ENCODE measurements around the gene PLXNA2. TPM values are rescaled to one million over a fixed set of nuclear protein-coding genes. Genes with fewer than 3 reads are reported as not detected.

PLXNA2 gene
- total RNA-seq, 4 donors from 2014 or later = 19.8 to 41.6 (median 27.9) TPM

- no peaks in the 10 kb centered on the region for H3K27me3 ChIP-seq
- no peaks in the 10 kb centered on the region for H3K9me3 ChIP-seq
- H3K36me3 ChIP-seq = no peaks in the 10 kb centered on the region
- DNase-seq (ENCODE audit: extremely low spot score) = no peak
- WGBS = 81% methylated on average over 7 of the region's 7 CpGs
- H3K27ac ChIP-seq (replicated peaks in 1 of 4) = peak overlapping the region in 1 of 4 donors; percentile 33
- intact Hi-C loops (cut with DNase I) = no loop called here
- H3K4me1 ChIP-seq = peaks cover 0 to 20% (median 4%) of the 10 kb centered on the region in 4 donors
- TF ChIP-seq EP300 (IDR thresholded peaks at IDR 0.05) = no peak
- no peak for TF ChIP-seq CTCF (IDR thresholded peaks at IDR 0.05)
- no peak for TF ChIP-seq POLR2AphosphoS5 (IDR thresholded peaks at IDR 0.05)
- TF ChIP-seq POLR2A (IDR thresholded peaks at IDR 0.05; ENCODE audit: low read depth) = no peak
- no peak overlapping the region for H3K4me3 ChIP-seq
Observed at GRCh38 chr1:208252836-208253576, 8.8 kb upstream of the PLXNA2 start.

DNA sequence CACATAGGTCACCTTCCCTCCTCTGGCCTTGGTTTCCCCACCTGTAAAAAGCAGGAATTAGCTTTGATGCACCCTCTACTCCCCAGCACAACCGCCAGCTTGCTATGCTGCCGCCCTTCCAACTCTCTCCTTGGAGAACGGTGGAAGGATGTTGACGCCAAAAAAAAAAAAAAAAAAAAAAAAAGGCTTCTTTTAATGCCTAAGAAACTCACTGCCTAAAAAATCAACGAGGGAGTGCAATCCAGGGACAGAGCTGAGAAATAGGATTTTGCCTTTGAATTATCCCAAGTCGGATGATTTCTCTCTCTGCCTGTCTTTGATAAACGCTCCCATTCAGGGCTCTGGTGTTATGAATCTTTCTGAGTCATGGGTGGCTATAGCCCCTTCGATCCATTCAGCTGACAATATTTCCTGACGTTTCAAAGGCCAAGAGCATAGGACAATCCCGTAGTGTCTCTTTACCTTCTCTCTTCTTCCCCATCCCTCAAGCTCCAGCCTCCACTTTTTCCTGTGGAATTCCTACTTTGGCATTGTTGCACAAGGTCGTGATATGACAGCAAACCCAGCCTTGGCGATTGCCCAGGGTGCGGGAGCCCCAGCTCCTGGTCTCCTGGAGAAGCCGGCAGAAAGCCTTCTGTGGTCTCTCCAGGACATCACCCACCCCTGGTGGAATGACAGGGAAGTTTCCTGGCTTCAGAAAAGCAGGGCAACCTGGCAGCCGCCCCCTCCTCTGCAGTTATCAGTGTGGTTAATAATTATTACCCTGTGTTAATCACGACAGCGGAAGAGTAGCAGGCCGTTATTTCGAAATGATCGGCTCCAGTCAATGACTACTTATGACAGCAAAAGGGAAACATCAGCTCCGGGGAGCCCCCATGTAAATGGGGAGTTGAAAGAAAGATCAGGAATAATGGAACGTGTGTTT lies 8.0 kb upstream of the PLXNA2 start:
- no peaks in the 10 kb centered on the region for H3K27me3 ChIP-seq
- peaks cover 0 to 20% (median 4%) of the 10 kb centered on the region in 4 donors for H3K4me1 ChIP-seq
- TF ChIP-seq POLR2A (IDR thresholded peaks at IDR 0.05; ENCODE audit: low read depth) = no peak
- peak in 1 of 3 experiments; percentile 55 for TF ChIP-seq CTCF (IDR thresholded peaks at IDR 0.05)
- TF ChIP-seq EP300 (IDR thresholded peaks at IDR 0.05) = no peak
- no peak for TF ChIP-seq POLR2AphosphoS5 (IDR thresholded peaks at IDR 0.05)
- H3K27ac ChIP-seq (replicated peaks in 1 of 4) = peak overlapping the region in 1 of 4 donors; percentile 33
- intact Hi-C loops (cut with DNase I) = no loop called here
- H3K9me3 ChIP-seq = no peaks in the 10 kb centered on the region
- no peak for DNase-seq (ENCODE audit: extremely low spot score)
- H3K4me3 ChIP-seq = no peak overlapping the region
- 70% methylated on average over 22 of the region's 22 CpGs for WGBS
- H3K36me3 ChIP-seq = no peaks in the 10 kb centered on the region

DNA sequence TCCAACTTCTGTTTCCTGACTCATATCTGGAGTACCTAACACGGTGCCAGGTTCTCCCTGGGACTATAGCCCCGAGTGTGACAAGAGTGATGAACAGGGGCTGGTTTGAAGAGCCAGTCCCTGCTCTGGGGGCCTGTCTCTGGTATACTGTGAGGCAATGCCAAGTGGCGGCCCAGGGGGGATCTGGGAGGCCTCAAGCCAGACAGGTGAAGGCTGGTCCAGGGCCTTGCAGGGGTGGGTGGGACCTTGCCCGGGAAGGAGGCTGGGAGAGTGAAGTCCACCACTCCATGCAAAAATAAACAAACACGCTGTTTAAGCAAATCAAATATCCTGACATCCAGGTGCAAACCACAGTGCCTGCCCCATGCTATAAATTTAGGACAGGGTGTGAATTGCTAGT lies 6.8 kb upstream of the PLXNA2 start:
- Histone ChIP-seq H3K4me1 (peaks cover 0 to 20% (median 4%) of the 10 kb centered on the region in 4 donors), H3K9me3 (no peaks in the 10 kb centered on the region), H3K27ac (replicated peaks in 1 of 4) (no peak overlapping the region), H3K36me3 (no peaks in the 10 kb centered on the region), H3K27me3 (no peaks in the 10 kb centered on the region), H3K4me3 (no peak overlapping the region)
- no peak for DNase-seq (ENCODE audit: extremely low spot score)
- intact Hi-C loops (cut with DNase I) = no loop called here
- TF ChIP-seq POLR2A (IDR thresholded peaks at IDR 0.05; ENCODE audit: low read depth) = no peak
- TF ChIP-seq CTCF (IDR thresholded peaks at IDR 0.05) = no peak
- no peak for TF ChIP-seq POLR2AphosphoS5 (IDR thresholded peaks at IDR 0.05)
- TF ChIP-seq EP300 (IDR thresholded peaks at IDR 0.05) = no peak
- WGBS = 55% methylated on average over 3 of the region's 5 CpGs

- Histone ChIP-seq H3K27ac (replicated peaks in 1 of 4) (no peak overlapping the region), H3K36me3 (no peaks in the 10 kb centered on the region), H3K27me3 (no peaks in the 10 kb centered on the region), H3K9me3 (no peaks in the 10 kb centered on the region), H3K4me1 (peaks cover 0 to 21% (median 4%) of the 10 kb centered on the region in 4 donors), H3K4me3 (no peak overlapping the region)
- 95% methylated on average over 5 of the region's 6 CpGs for WGBS
- DNase-seq (ENCODE audit: extremely low spot score) = no peak
- intact Hi-C loops (cut with DNase I) = no loop called here
- TF ChIP-seq CTCF (IDR thresholded peaks at IDR 0.05) (no peak), POLR2AphosphoS5 (IDR thresholded peaks at IDR 0.05) (no peak), EP300 (IDR thresholded peaks at IDR 0.05) (no peak), POLR2A (IDR thresholded peaks at IDR 0.05; ENCODE audit: low read depth) (no peak)
Observed at GRCh38 chr1:208250613-208251012, 6.4 kb upstream of the PLXNA2 start.
